Measurements from ENCODE around the gene SLC28A1.

- TF ChIP-seq CTCF (IDR thresholded peaks at IDR 0.05) (no peak), POLR2AphosphoS5 (IDR thresholded peaks at IDR 0.05; ENCODE audit: low read depth, low read length) (no peak), SIN3A (IDR thresholded peaks at IDR 0.05; ENCODE audit: borderline replicate concordance, insufficient read depth, low read depth, low read length) (no peak)
These were observed 29.3 kb upstream of the SLC28A1 start for GRCh38 chr15:84855136-84855535.

Measured in Panc1 (cell line).